ENCODE results near the gene XKR7. TPM values are rescaled to one million over a fixed set of nuclear protein-coding genes. Genes with fewer than 3 reads are reported as not detected.

XKR7 gene
- total and polyA plus RNA-seq, 10 of the 15 experiments (the other 5 are each of a cell fraction or from before 2014, with no cell fraction given) = not detected

DNA sequence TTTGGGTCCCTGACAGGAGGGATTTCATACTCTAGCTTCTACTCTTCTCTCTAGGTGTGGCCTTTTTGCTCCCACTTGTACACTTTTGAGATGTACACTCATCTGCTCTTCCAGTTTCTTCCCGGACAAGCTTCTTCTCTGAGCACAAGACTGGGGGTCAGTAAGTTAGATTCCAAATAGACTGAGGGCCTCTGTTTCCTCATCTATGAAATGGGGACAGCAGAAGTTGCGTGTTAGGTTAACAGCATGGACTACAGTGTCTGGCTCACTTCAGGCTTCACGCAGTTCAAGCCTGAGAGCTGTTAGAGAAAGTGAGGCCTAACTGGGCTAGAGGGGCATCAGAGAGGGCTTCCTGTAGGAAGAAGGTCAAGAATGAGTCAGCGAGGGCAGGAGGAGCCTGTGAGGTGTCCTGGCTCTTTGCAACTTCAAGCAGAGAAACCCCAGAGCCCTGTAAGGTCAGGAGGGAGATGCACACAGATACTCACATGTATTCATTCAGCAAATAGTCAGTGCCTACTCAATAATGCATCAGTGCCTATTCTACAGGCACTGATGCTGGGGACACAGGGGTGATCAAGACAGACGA is 20.6 kb downstream of the XKR7 start:
- no TSS peak for BruUV-seq (replicated peaks)
- Histone ChIP-seq H3K79me2 (ENCODE audit: control insufficient read depth, insufficient read depth, low read length) (no peaks in the 10 kb centered on the region), H3K9me3 (replicated peaks; ENCODE audit: control insufficient read depth, insufficient read depth, low read length) (no peaks in the 10 kb centered on the region), H3K9ac (ENCODE audit: control insufficient read depth, insufficient read depth, low read length) (no peak overlapping the region), H3K4me3 (no peak overlapping the region), H3K27ac (ENCODE audit: control insufficient read depth, insufficient read depth) (no peak overlapping the region), H3K4me2 (ENCODE audit: control insufficient read depth, insufficient read depth) (no peak overlapping the region), H3K4me1 (ENCODE audit: control insufficient read depth, insufficient read depth, low read length) (no peaks in the 10 kb centered on the region), H3K27me3 (replicated peaks in 1 of 2; ENCODE audit: control insufficient read depth in 2 of 2, insufficient read depth in 2 of 2, low read length in 1 of 2) (no peaks in the 10 kb centered on the region; a peak in 2 of 4 replicates), H4K20me1 (ENCODE audit: control insufficient read depth, insufficient read depth) (no peaks in the 10 kb centered on the region), H2AFZ (ENCODE audit: control insufficient read depth, low read depth, low read length) (no peak overlapping the region), H3K36me3 (ENCODE audit: control insufficient read depth in 2 of 2, insufficient read depth in 2 of 2, low read length in 1 of 2) (no peaks in the 10 kb centered on the region)
- DNase-seq (ENCODE audit: low read depth, low spot score) (no peak), ATAC-seq (no peak), FAIRE-seq (no peak)
- WGBS (ENCODE audit: insufficient coverage, insufficient replicate concordance, low lambda C conversion rate, missing lambda C conversion rate) = 29% methylated on average over 5 of the region's 5 CpGs
- CTCF ChIA-PET = interaction anchor here (0.6 kb wide), 1 partner anchor 567 kb away, joined by 3 read pairs; no protein-coding TSS in a partner anchor
- intact Hi-C loops (cut with micrococcal nuclease; ENCODE audit: unreplicated experiment) (no loop called here), in situ Hi-C loops (cut with MboI) (no loop called here)
- SMC1A ChIA-PET (ENCODE audit: uncharacterized antibody, unreplicated experiment) = no interaction called here
- TF ChIP-seq NR2C2 (IDR thresholded peaks at IDR 0.05; ENCODE audit: borderline replicate concordance, control insufficient read depth, insufficient read length, low read depth) (no peak), SMAD1 (IDR thresholded peaks at IDR 0.05; ENCODE audit: low read depth, partially characterized antibody) (no peak), LARP7 (IDR thresholded peaks at IDR 0.05) (no peak), PML (IDR thresholded peaks at IDR 0.05; ENCODE audit: low read length) (no peak), IRF4 (IDR thresholded peaks at IDR 0.05; ENCODE audit: low read depth, low read length) (no peak), KAT2A (conservative IDR thresholded peaks at IDR 0.05; ENCODE audit: control insufficient read depth, low read depth, low read length) (no peak), RAD21 (IDR thresholded peaks at IDR 0.05; ENCODE audit: insufficient read depth, low read depth, low read length) (no peak), MYB (IDR thresholded peaks at IDR 0.05; ENCODE audit: borderline replicate concordance, low read depth, low read length) (no peak), RCOR1 (conservative IDR thresholded peaks at IDR 0.05; ENCODE audit: low read depth, low read length) (no peak), BACH1 (IDR thresholded peaks at IDR 0.05; ENCODE audit: borderline replicate concordance) (no peak)
- RAD21 ChIA-PET (ENCODE audit: unreplicated experiment) = no interaction called here
- POLR2A ChIA-PET = no interaction called here

Measured in GM12878 (cell line).